Gastroesophageal sphincter (tissue), 3 donors: ENCODE data around the gene R3HDM2.

ENCODE experiments used
- EP300 ChIP-seq: sonication (generic); formaldehyde crosslinking; IDR thresholded peaks from one replicate; pipeline ENCODE4 v1.6.1; 2017; ENCODE audit warnings: antibody characterized with exemption, mild to moderate bottlenecking
- POLR2A ChIP-seq, 2 donors: fragments of 450-650 bp; IDR thresholded peaks; one replicate each; pipeline ENCODE4 v1.6.1; 2017; ENCODE audit warnings: antibody characterized with exemption in 2 of 2, mild to moderate bottlenecking in 2 of 2, moderate library complexity in 1 of 2
- POLR2AphosphoS5 ChIP-seq: sonication (generic); formaldehyde crosslinking; IDR thresholded peaks from one replicate; pipeline ENCODE4 v1.6.1; 2017; ENCODE audit warnings: antibody characterized with exemption
- TF ChIP-seq, protein P1 (sequence below), 4 experiments: fragments of 200-600 bp in 2 of 4; fragments of 450-650 bp in 2 of 4; sonication (generic) in 1 of 4; IDR thresholded peaks; one replicate each; pipeline ENCODE4 v1.5.1; 2017 to 2019; ENCODE audit warnings: antibody characterized with exemption in 4 of 4, mild to moderate bottlenecking in 2 of 4, moderate library complexity in 2 of 4

DNA sequence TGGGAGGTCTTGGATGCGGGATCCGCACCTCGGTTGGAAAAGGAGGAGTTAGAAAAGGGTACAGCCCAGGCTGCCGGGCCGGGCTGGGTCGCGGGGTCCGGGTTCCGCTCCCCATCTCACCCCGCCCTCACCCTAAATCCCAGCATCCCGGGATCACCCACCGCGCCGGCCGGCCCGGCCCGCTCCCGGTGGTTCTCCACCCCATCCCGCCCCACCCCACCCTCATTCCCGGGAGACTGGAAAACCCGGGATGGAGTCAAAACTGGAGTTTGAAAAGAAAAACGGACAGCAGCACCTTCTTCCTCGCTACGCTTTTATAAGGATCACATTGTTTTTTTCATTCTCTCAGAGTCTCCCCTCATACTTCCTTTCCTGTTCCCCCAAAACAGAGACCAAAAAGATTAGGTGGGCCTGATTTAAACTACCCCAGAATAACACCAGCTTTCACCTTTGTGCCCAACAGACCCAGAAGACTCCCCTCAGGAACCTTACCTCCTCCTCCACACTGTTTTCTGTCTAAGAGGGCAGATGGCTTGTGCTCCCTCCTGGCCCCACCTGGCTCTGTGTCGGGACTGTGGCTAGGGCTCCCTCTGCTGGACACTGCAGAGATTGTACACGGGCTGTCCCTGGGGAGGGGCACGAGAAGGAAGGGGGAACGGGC, 31.5 kb upstream of the R3HDM2 start:
- TF ChIP-seq, protein P1, sequence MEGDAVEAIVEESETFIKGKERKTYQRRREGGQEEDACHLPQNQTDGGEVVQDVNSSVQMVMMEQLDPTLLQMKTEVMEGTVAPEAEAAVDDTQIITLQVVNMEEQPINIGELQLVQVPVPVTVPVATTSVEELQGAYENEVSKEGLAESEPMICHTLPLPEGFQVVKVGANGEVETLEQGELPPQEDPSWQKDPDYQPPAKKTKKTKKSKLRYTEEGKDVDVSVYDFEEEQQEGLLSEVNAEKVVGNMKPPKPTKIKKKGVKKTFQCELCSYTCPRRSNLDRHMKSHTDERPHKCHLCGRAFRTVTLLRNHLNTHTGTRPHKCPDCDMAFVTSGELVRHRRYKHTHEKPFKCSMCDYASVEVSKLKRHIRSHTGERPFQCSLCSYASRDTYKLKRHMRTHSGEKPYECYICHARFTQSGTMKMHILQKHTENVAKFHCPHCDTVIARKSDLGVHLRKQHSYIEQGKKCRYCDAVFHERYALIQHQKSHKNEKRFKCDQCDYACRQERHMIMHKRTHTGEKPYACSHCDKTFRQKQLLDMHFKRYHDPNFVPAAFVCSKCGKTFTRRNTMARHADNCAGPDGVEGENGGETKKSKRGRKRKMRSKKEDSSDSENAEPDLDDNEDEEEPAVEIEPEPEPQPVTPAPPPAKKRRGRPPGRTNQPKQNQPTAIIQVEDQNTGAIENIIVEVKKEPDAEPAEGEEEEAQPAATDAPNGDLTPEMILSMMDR (IDR thresholded peaks at IDR 0.05), result peak in 3 of 4 experiments; percentile 88 to 97 (median 88)
- no peak for TF ChIP-seq POLR2AphosphoS5
- TF ChIP-seq POLR2A (IDR thresholded peaks at IDR 0.05), result no peak
- no peak for TF ChIP-seq EP300
